NOMO-1 treated with dmso at 0.1 percent for 144 hours (cell line): ENCODE results near the gene CDH23.

ENCODE experiments used
- DNase-seq: peaks from one replicate; lab custom pipeline; 2025; ENCODE audit not compliant: unreplicated experiment; lab: John Stamatoyannopoulos, UW

Gene CDH23

GRCh38 chr10:71615538-71616329, 219.0 kb downstream of the CDH23 start:
- DNase-seq: no peak

GRCh38 chr10:71616817-71617654, 220.3 kb downstream of the CDH23 start:
- no peak for DNase-seq

GRCh38 chr10:71618176-71618575, 221.5 kb downstream of the CDH23 start:
- DNase-seq: no peak

- no peak for DNase-seq
Observed at GRCh38 chr10:71618598-71618997, 221.9 kb downstream of the CDH23 start.

- DNase-seq: no peak
Observed at GRCh38 chr10:71620642-71621041, 223.9 kb downstream of the CDH23 start.

GRCh38 chr10:71621231-71622153, 224.8 kb downstream of the CDH23 start:
- DNase-seq: no peak

GRCh38 chr10:71622154-71622526, 225.4 kb downstream of the CDH23 start:
- DNase-seq: no peak

- DNase-seq: no peak
Observed at GRCh38 chr10:71622616-71623015, 225.9 kb downstream of the CDH23 start.

- no peak for DNase-seq
Observed at GRCh38 chr10:71623098-71623985, 226.6 kb downstream of the CDH23 start.

- no peak for DNase-seq
Observed at GRCh38 chr10:71623986-71624291, 227.2 kb downstream of the CDH23 start.

- DNase-seq: no peak
Observed at GRCh38 chr10:71625445-71626175, 228.9 kb downstream of the CDH23 start.

- DNase-seq: no peak
Observed at GRCh38 chr10:71627230-71627939, 230.7 kb downstream of the CDH23 start.

- no peak for DNase-seq
Observed at GRCh38 chr10:71627956-71628355, 231.2 kb downstream of the CDH23 start.

- no peak for DNase-seq
Observed at GRCh38 chr10:71629131-71629530, 232.4 kb downstream of the CDH23 start.

- DNase-seq: no peak
Observed at GRCh38 chr10:71630168-71630567, 233.4 kb downstream of the CDH23 start.

GRCh38 chr10:71631007-71631861, 234.5 kb downstream of the CDH23 start:
- DNase-seq: no peak

GRCh38 chr10:71632200-71632820, 235.6 kb downstream of the CDH23 start:
- DNase-seq: no peak
